ENCODE data around the gene RPL36AL. TPM values are rescaled to one million over a fixed set of nuclear protein-coding genes. Genes with fewer than 3 reads are reported as not detected.

The RPL36AL gene
- total RNA-seq, 1 experiment from 2014 or later, result 181 TPM

- intact Hi-C loops (cut with micrococcal nuclease; ENCODE audit: unreplicated experiment), result no loop called here
- Mint-ChIP-seq H3K9me3 (ENCODE audit: unreplicated experiment) (no peaks in the 10 kb centered on the region), H3K36me3 (ENCODE audit: insufficient read depth, unreplicated experiment) (peaks cover 70% of the 10 kb centered on the region), H3K4me3 (ENCODE audit: unreplicated experiment) (no peak overlapping the region), H3K4me1 (ENCODE audit: low read depth, unreplicated experiment) (peaks cover 6% of the 10 kb centered on the region), H3K27ac (ENCODE audit: unreplicated experiment) (no peak overlapping the region), H3K27me3 (ENCODE audit: insufficient read depth, unreplicated experiment) (no peaks in the 10 kb centered on the region)
- no peaks in the 10 kb centered on the region for H3K27me3 ChIP-seq (replicated peaks; ENCODE audit: control insufficient read depth, insufficient read depth, low read length)
- no peak for TF ChIP-seq CTCF (IDR thresholded peaks at IDR 0.05; ENCODE audit: insufficient read depth in 1 of 2, low read depth in 1 of 2, low read length in 1 of 2, severe bottlenecking in 1 of 2, unreplicated experiment in 1 of 2)
- CTCF ChIA-PET, result interaction anchor here (1.1 to 1.2 kb wide), 2 partner anchors 11 to 12 kb away, joined by 3 to 7 read pairs; partner anchors contain the start of gene DNAAF2
- no peaks in the 10 kb centered on the region for H3K9me3 ChIP-seq
- no TSS peak for BruUV-seq (replicated peaks)
- H3K4me3 ChIP-seq (ENCODE audit: low read depth, low read length), result no peak overlapping the region
- H3K36me3 ChIP-seq (ENCODE audit: control insufficient read depth, insufficient read depth, low read length), result no peaks in the 10 kb centered on the region
- POLR2A ChIA-PET, result interaction anchor here (1.4 to 1.7 kb wide), 2 partner anchors 11 to 37 kb away, joined by 3 to 20 read pairs; partner anchors contain the start of gene RPS29
- DNase-seq, result no peak
- peaks cover 19% of the 10 kb centered on the region for H3K4me1 ChIP-seq
These were observed 3.0 kb upstream of the RPL36AL start for GRCh38 chr14:49623387-49623786.

DNA sequence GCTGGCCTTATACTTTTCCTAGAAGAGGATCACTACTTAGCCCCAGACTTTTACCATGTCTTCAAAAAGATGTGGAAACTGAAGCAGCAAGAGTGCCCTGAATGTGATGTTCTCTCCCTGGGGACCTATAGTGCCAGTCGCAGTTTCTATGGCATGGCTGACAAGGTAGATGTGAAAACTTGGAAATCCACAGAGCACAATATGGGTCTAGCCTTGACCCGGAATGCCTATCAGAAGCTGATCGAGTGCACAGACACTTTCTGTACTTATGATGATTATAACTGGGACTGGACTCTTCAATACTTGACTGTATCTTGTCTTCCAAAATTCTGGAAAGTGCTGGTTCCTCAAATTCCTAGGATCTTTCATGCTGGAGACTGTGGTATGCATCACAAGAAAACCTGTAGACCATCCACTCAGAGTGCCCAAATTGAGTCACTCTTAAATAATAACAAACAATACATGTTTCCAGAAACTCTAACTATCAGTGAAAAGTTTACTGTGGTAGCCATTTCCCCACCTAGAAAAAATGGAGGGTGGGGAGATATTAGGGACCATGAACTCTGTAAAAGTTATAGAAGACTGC, 1.7 kb upstream of the RPL36AL start:
- Mint-ChIP-seq H3K27ac (ENCODE audit: unreplicated experiment) (peak overlapping the region; percentile 93), H3K36me3 (ENCODE audit: insufficient read depth, unreplicated experiment) (peaks cover 72% of the 10 kb centered on the region), H3K4me1 (ENCODE audit: low read depth, unreplicated experiment) (peaks cover 16% of the 10 kb centered on the region), H3K4me3 (ENCODE audit: unreplicated experiment) (peak overlapping the region; percentile 91), H3K27me3 (ENCODE audit: insufficient read depth, unreplicated experiment) (no peaks in the 10 kb centered on the region), H3K9me3 (ENCODE audit: unreplicated experiment) (no peaks in the 10 kb centered on the region)
- no peak for DNase-seq
- intact Hi-C loops (cut with micrococcal nuclease; ENCODE audit: unreplicated experiment), result no loop called here
- Histone ChIP-seq H3K9me3 (no peaks in the 10 kb centered on the region), H3K4me1 (peaks cover 24% of the 10 kb centered on the region), H3K4me3 (ENCODE audit: low read depth, low read length) (peak overlapping the region; percentile 84), H3K36me3 (ENCODE audit: control insufficient read depth, insufficient read depth, low read length) (no peaks in the 10 kb centered on the region), H3K27me3 (replicated peaks; ENCODE audit: control insufficient read depth, insufficient read depth, low read length) (no peaks in the 10 kb centered on the region)
- ChIA-PET POLR2A (interaction anchor here (2.2 to 2.7 kb wide), 2 partner anchors 10 to 12 kb away, joined by 11 to 28 read pairs; no protein-coding TSS in a partner anchor), CTCF (interaction anchor here (0.8 to 1.3 kb wide), 2 partner anchors 10 to 12 kb away, joined by 4 read pairs; no protein-coding TSS in a partner anchor)
- no peak for TF ChIP-seq CTCF (IDR thresholded peaks at IDR 0.05; ENCODE audit: insufficient read depth in 1 of 2, low read depth in 1 of 2, low read length in 1 of 2, severe bottlenecking in 1 of 2, unreplicated experiment in 1 of 2)
- BruUV-seq (replicated peaks), result no TSS peak

DNA sequence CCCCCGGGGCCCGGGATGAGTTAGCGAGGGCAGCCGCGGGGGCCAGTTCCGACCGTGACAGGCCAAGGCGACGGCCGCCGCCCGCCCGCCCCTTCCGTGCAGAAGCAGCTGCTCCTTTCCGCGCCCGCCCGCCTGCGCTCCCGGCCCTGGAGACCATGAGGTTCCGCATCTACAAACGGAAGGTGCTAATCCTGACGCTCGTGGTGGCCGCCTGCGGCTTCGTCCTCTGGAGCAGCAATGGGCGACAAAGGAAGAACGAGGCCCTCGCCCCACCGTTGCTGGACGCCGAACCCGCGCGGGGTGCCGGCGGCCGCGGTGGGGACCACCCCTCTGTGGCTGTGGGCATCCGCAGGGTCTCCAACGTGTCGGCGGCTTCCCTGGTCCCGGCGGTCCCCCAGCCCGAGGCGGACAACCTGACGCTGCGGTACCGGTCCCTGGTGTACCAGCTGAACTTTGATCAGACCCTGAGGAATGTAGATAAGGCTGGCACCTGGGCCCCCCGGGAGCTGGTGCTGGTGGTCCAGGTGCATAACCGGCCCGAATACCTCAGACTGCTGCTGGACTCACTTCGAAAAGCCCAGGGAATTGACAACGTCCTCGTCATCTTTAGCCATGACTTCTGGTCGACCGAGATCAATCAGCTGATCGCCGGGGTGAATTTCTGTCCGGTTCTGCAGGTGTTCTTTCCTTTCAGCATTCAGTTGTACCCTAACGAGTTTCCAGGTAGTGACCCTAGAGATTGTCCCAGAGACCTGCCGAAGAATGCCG, 872 bp upstream of the RPL36AL start:
- peak; percentile 74 to 75 for DNase-seq
- intact Hi-C loops (cut with micrococcal nuclease; ENCODE audit: unreplicated experiment), result no loop called here
- no peak for TF ChIP-seq CTCF (IDR thresholded peaks at IDR 0.05; ENCODE audit: insufficient read depth in 1 of 2, low read depth in 1 of 2, low read length in 1 of 2, severe bottlenecking in 1 of 2, unreplicated experiment in 1 of 2)
- H3K4me1 Mint-ChIP-seq (ENCODE audit: low read depth, unreplicated experiment), result peaks cover 16% of the 10 kb centered on the region
- no TSS peak for BruUV-seq (replicated peaks)
- Histone ChIP-seq H3K36me3 (ENCODE audit: control insufficient read depth, insufficient read depth, low read length) (no peaks in the 10 kb centered on the region), H3K27me3 (replicated peaks; ENCODE audit: control insufficient read depth, insufficient read depth, low read length) (no peaks in the 10 kb centered on the region), H3K4me3 (ENCODE audit: low read depth, low read length) (peak overlapping the region; percentile 84), H3K9me3 (no peaks in the 10 kb centered on the region), H3K4me1 (peaks cover 27% of the 10 kb centered on the region)
- POLR2A ChIA-PET, result interaction anchor here (1.6 to 2.7 kb wide), 5 partner anchors 11 to 147 kb away, joined by 11 to 28 read pairs (median 15); partner anchors contain the start of genes KLHDC2 and RPS29
- CTCF ChIA-PET, result interaction anchor here (0.6 to 2.0 kb wide), 7 partner anchors 11 to 483 kb away, joined by 3 to 12 read pairs (median 4); partner anchors contain the start of genes DNAAF2, LRR1 and RPS29
- peak overlapping the region; percentile 91 for H3K4me3 Mint-ChIP-seq (ENCODE audit: unreplicated experiment)
- no peaks in the 10 kb centered on the region for H3K9me3 Mint-ChIP-seq (ENCODE audit: unreplicated experiment)
- peaks cover 77% of the 10 kb centered on the region for H3K36me3 Mint-ChIP-seq (ENCODE audit: insufficient read depth, unreplicated experiment)
- H3K27ac Mint-ChIP-seq (ENCODE audit: unreplicated experiment), result peak overlapping the region; percentile 93
- H3K27me3 Mint-ChIP-seq (ENCODE audit: insufficient read depth, unreplicated experiment), result no peaks in the 10 kb centered on the region
